WTC11 (cell line): ENCODE measurements around the gene EPHA2. TPM values are rescaled to one million over a fixed set of nuclear protein-coding genes. Genes with fewer than 3 reads are reported as not detected.

Experiments
- ATAC-seq: fragments of 200-7000 bp; cut with Tn5 transposase; 2 replicates; pipeline ENCODE4 v1.10.0; 2021; ENCODE audit warnings: mild to moderate bottlenecking, moderate library complexity
- CTCF ChIA-PET: fragments of 300-600 bp; sonication (Branson Sonifier 250); formaldehyde crosslinking; loops from one replicate; lab custom pipeline; 2021; ENCODE audit warnings: antibody characterized with exemption; lab: Charles Lee
- POLR2A ChIA-PET: fragments of 350-600 bp; sonication (Branson Sonifier 250); formaldehyde crosslinking; loops from one replicate; lab custom pipeline; 2021; ENCODE audit warnings: antibody characterized with exemption; lab: Charles Lee
- DNase-seq: peaks from one replicate; pipeline ENCODE4 v3.0.0; 2021; ENCODE audit warnings: low spot score
- H3K27ac Mint-ChIP-seq: 2 replicates; pipeline ENCODE4 v1.8.0; 2021; ENCODE audit warnings: mixed read lengths
- H3K27me3 Mint-ChIP-seq: 2 replicates; pipeline ENCODE4 v1.8.0; 2021; ENCODE audit warnings: low read depth, mild to moderate bottlenecking, moderate library complexity, mixed read lengths
- H3K36me3 Mint-ChIP-seq: 2 replicates; pipeline ENCODE4 v1.8.0; 2021; ENCODE audit warnings: mixed read lengths
- H3K4me1 Mint-ChIP-seq: 2 replicates; pipeline ENCODE4 v1.8.0; 2022; ENCODE audit warnings: mixed read lengths
- H3K4me3 Mint-ChIP-seq: 2 replicates; pipeline ENCODE4 v1.8.0; 2021; ENCODE audit warnings: mild to moderate bottlenecking, moderate library complexity, mixed read lengths
- H3K9me3 Mint-ChIP-seq: 2 replicates; pipeline ENCODE4 v1.8.0; 2021; ENCODE audit warnings: mixed read lengths
- CBFB ChIP-seq: sonication (generic); formaldehyde crosslinking; IDR thresholded peaks from 2 replicates; pipeline ENCODE4 v1.8.1; 2022; ENCODE audit warnings: mild to moderate bottlenecking, low read depth, missing genetic modification reagents
- CREB1 ChIP-seq: sonication (generic); formaldehyde crosslinking; IDR thresholded peaks from 2 replicates; pipeline ENCODE4 v1.8.0; 2023; ENCODE audit warnings: mild to moderate bottlenecking, missing genetic modification reagents
- CTCF ChIP-seq: fragments of 200-600 bp; IDR thresholded peaks from 2 replicates; pipeline ENCODE4 v1.8.0; 2022; ENCODE audit warnings: antibody characterized with exemption
- E2F1 ChIP-seq: sonication (generic); formaldehyde crosslinking; IDR thresholded peaks from 2 replicates; pipeline ENCODE4 v1.8.0; 2022; ENCODE audit warnings: mild to moderate bottlenecking, missing genetic modification reagents
- FOXP1 ChIP-seq: sonication (generic); formaldehyde crosslinking; IDR thresholded peaks from 2 replicates; pipeline ENCODE4 v1.8.0; 2022; ENCODE audit warnings: missing genetic modification reagents, mild to moderate bottlenecking, moderate library complexity, borderline replicate concordance
- GRHL2 ChIP-seq: fragments of 250-450 bp; sonication (Bioruptor Pico); IDR thresholded peaks from 2 replicates; pipeline ENCODE4 v1.8.0; 2022; ENCODE audit warnings: mild to moderate bottlenecking, moderate library complexity; ENCODE audit not compliant: insufficient replicate concordance, severe bottlenecking
- NFYB ChIP-seq: sonication (generic); formaldehyde crosslinking; conservative IDR thresholded peaks from 2 replicates; pipeline ENCODE4 v1.8.0; 2022; ENCODE audit warnings: low read depth, missing genetic modification reagents
- RORB ChIP-seq: fragments of 250-450 bp; sonication (Bioruptor Pico); IDR thresholded peaks from 2 replicates; pipeline ENCODE4 v1.9.0; 2021; ENCODE audit warnings: mild to moderate bottlenecking
- SOX15 ChIP-seq: fragments of 250-450 bp; sonication (Bioruptor Pico); IDR thresholded peaks from 2 replicates; pipeline ENCODE4 v1.9.0; 2021; ENCODE audit warnings: mild to moderate bottlenecking
- SP1 ChIP-seq: sonication (generic); formaldehyde crosslinking; conservative IDR thresholded peaks from 2 replicates; pipeline ENCODE4 v1.8.1; 2022; ENCODE audit warnings: missing genetic modification reagents
- TCF7 ChIP-seq: sonication (generic); formaldehyde crosslinking; IDR thresholded peaks from 2 replicates; pipeline ENCODE4 v1.8.0; 2022; ENCODE audit warnings: mild to moderate bottlenecking, low read depth, missing genetic modification reagents, moderate library complexity
- TEAD4 ChIP-seq: sonication (generic); formaldehyde crosslinking; IDR thresholded peaks from 2 replicates; pipeline ENCODE4 v1.8.0; 2022; ENCODE audit warnings: mild to moderate bottlenecking, missing genetic modification reagents
- ZBTB43 ChIP-seq: sonication (generic); formaldehyde crosslinking; IDR thresholded peaks from 2 replicates; pipeline ENCODE4 v1.8.1; 2023; ENCODE audit warnings: mild to moderate bottlenecking, missing genetic modification reagents
- ZNF512 ChIP-seq: sonication (generic); formaldehyde crosslinking; IDR thresholded peaks from 2 replicates; pipeline ENCODE4 v1.8.1; 2022; ENCODE audit warnings: missing genetic modification reagents, borderline replicate concordance
- ZNF671 ChIP-seq: fragments of 250-450 bp; sonication (Bioruptor Pico); IDR thresholded peaks from 2 replicates; pipeline ENCODE4 v1.8.0; 2021; ENCODE audit warnings: mild to moderate bottlenecking
- total RNA-seq: library from RNA; stranded (reverse); gene quantifications from 3 replicates; pipeline ENCODE4 v1.2.3, GENCODE V29; 2021
- TF ChIP-seq, protein P1 (sequence below): sonication (generic); formaldehyde crosslinking; IDR thresholded peaks from 2 replicates; pipeline ENCODE4 v1.8.1; 2023; ENCODE audit warnings: mild to moderate bottlenecking, missing genetic modification reagents, moderate library complexity

EPHA2 gene
- total RNA-seq, 1 experiment from 2014 or later: 44.4 TPM

- H3K4me1 Mint-ChIP-seq: peaks cover 59% of the 10 kb centered on the region
- no peak overlapping the region for H3K27ac Mint-ChIP-seq
- TF ChIP-seq CREB1 (CRISPR knock-in tag): no peak
- no peak for TF ChIP-seq ZNF512 (CRISPR knock-in tag)
- TF ChIP-seq, protein P1, sequence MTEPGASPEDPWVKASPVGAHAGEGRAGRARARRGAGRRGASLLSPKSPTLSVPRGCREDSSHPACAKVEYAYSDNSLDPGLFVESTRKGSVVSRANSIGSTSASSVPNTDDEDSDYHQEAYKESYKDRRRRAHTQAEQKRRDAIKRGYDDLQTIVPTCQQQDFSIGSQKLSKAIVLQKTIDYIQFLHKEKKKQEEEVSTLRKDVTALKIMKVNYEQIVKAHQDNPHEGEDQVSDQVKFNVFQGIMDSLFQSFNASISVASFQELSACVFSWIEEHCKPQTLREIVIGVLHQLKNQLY (CRISPR knock-in tag): no peak
- TF ChIP-seq NFYB (CRISPR knock-in tag): no peak
- no peak for TF ChIP-seq E2F1 (CRISPR knock-in tag)
- TF ChIP-seq GRHL2: no peak
- no peak for TF ChIP-seq CTCF
- TF ChIP-seq ZBTB43 (CRISPR knock-in tag): no peak
- TF ChIP-seq FOXP1 (CRISPR knock-in tag): no peak
- ChIA-PET CTCF (interaction anchor here (4.3 kb wide), 1 partner anchor 83 kb away, joined by 28 read pairs; no protein-coding TSS in a partner anchor), POLR2A (interaction anchor here (1.0 kb wide), 1 partner anchor 9 kb away, joined by 4 read pairs; no protein-coding TSS in a partner anchor)
- H3K27me3 Mint-ChIP-seq: peaks cover 7% of the 10 kb centered on the region; the same call in 1 of the 2 replicates
- H3K36me3 Mint-ChIP-seq: no peaks in the 10 kb centered on the region
- ATAC-seq (no peak), DNase-seq (no peak)
- no peaks in the 10 kb centered on the region for H3K9me3 Mint-ChIP-seq
- H3K4me3 Mint-ChIP-seq: no peak overlapping the region
These were observed 9.7 kb upstream of the EPHA2 start for GRCh38 chr1:16165548-16165947.

DNA sequence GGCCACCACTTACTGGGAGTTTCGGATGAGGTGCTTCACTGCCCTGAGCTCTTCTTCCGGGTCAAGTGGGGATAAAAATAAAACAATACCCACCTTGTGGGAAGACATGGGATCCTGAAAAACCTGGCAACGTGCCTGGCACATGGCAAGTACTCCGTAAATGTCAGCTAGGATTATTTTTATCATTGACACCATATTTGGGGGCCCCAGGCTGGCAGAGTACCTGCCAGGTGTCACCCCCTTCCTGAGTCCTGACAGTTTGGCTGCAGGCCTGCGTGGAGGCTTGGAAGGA, 9.2 kb upstream of the EPHA2 start:
- peak overlapping the region; percentile 5; the same call in 1 of the 2 replicates for H3K27ac Mint-ChIP-seq
- no peak for TF ChIP-seq CBFB (CRISPR knock-in tag)
- no peak for TF ChIP-seq TCF7 (CRISPR knock-in tag)
- no peak for TF ChIP-seq SP1 (CRISPR knock-in tag)
- TF ChIP-seq SOX15 (CRISPR knock-in tag): no peak
- TF ChIP-seq ZNF671 (CRISPR knock-in tag): no peak
- no peak for TF ChIP-seq TEAD4 (CRISPR knock-in tag)
- TF ChIP-seq RORB (CRISPR knock-in tag): no peak
- TF ChIP-seq, all 79 proteins: peak for 0
- ChIA-PET POLR2A (interaction anchor here (1.0 kb wide), 1 partner anchor 8 kb away, joined by 4 read pairs; no protein-coding TSS in a partner anchor), CTCF (interaction anchor here (4.3 kb wide), 1 partner anchor 83 kb away, joined by 28 read pairs; no protein-coding TSS in a partner anchor)
- DNase-seq (no peak), ATAC-seq (no peak)
- peaks cover 7% of the 10 kb centered on the region; the same call in 1 of the 2 replicates for H3K27me3 Mint-ChIP-seq
- no peak overlapping the region for H3K4me3 Mint-ChIP-seq
- H3K36me3 Mint-ChIP-seq: no peaks in the 10 kb centered on the region
- H3K4me1 Mint-ChIP-seq: peaks cover 59% of the 10 kb centered on the region
- H3K9me3 Mint-ChIP-seq: no peaks in the 10 kb centered on the region
